Keratinocyte (primary cell): Measurements from ENCODE around the gene KIAA1191.

Experiments
- EZH2 ChIP-seq: IDR thresholded peaks from one replicate; pipeline ENCODE4 v1.6.1; 2012; ENCODE audit warnings: inconsistent platforms, mild to moderate bottlenecking, low read length, moderate library complexity
- TF ChIP-seq, protein P1 (sequence below), 3 experiments: IDR thresholded peaks in 1 of 3; conservative IDR thresholded peaks in 1 of 3; optimal IDR thresholded peaks in 1 of 3; 2 replicates in 2 of 3; 3 replicates in 1 of 3; pipeline versions ENCODE3 to v1.5.1; 2011; ENCODE audit warnings: low read length in 3 of 3, mild to moderate bottlenecking in 3 of 3, moderate library complexity in 2 of 3, control low read depth in 1 of 3, inconsistent platforms in 1 of 3; ENCODE audit not compliant: insufficient read depth in 2 of 3; ENCODE audit errors: extremely low read depth in 1 of 3

DNA sequence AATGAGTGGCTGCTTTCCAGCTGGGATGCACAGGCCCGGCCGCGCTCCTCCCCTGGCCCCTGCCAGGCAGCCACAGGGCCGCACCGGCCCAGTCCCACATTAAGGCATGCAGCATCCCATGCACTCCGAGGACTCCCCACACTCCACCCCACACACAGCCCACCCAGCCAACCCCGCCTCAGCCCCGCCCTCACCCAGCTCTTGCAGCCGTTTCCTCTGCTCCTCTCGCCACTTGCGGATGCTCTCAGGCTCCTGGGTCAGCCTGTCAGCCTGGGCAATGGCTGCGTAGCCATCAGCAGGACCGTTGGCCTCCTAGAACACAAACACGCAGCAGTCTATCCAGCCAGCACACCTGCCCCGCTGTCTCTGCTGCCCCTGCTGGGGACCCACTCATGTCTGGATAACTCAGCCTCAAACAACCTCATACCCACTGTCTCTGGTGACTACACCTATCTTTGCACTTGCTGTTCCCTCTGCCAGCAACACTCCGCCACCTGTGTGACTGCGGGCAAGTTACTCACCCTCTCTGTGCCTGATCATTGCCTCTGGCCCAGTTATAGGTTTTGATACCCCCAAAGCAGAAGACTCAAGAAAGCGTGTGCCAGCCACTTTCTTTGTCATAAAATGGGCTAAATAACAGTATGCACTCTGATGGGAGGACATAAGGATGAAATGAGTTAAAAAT is 36.3 kb upstream of the KIAA1191 start:
- TF ChIP-seq, protein P1, sequence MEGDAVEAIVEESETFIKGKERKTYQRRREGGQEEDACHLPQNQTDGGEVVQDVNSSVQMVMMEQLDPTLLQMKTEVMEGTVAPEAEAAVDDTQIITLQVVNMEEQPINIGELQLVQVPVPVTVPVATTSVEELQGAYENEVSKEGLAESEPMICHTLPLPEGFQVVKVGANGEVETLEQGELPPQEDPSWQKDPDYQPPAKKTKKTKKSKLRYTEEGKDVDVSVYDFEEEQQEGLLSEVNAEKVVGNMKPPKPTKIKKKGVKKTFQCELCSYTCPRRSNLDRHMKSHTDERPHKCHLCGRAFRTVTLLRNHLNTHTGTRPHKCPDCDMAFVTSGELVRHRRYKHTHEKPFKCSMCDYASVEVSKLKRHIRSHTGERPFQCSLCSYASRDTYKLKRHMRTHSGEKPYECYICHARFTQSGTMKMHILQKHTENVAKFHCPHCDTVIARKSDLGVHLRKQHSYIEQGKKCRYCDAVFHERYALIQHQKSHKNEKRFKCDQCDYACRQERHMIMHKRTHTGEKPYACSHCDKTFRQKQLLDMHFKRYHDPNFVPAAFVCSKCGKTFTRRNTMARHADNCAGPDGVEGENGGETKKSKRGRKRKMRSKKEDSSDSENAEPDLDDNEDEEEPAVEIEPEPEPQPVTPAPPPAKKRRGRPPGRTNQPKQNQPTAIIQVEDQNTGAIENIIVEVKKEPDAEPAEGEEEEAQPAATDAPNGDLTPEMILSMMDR (optimal IDR thresholded peaks at IDR 0.05 in 1 of 3, IDR thresholded peaks at IDR 0.05 in 1 of 3, conservative IDR thresholded peaks at IDR 0.05 in 1 of 3; ENCODE audit: extremely low read depth in 1 of 3, insufficient read depth in 2 of 3, low read length in 3 of 3): no peak
- no peak for TF ChIP-seq EZH2
